BLaER1 treated with 17β-estradiol and CSF1 and Interleukin-3, amounts not matched to agents 10 nM and 100 nM (cell line): ENCODE data around the gene PARP14.

Experiments
- H3K27ac ChIP-seq, 11 experiments: shearing (Covaris generic); formaldehyde crosslinking; 2 replicates each; pipeline ENCODE4 v1.8.1; 2022
- H3K27me3 ChIP-seq, 11 experiments: shearing (Covaris generic); formaldehyde crosslinking; 2 replicates each; pipeline ENCODE4 v1.8.1; 2022
- H3K36me3 ChIP-seq, 11 experiments: shearing (Covaris generic); formaldehyde crosslinking; 2 replicates each; pipeline ENCODE4 v1.8.1; 2022
- H3K4me1 ChIP-seq, 10 experiments: shearing (Covaris generic); formaldehyde crosslinking; 2 replicates each; pipeline ENCODE4 v1.8.1; 2022
- H3K4me2 ChIP-seq, 11 experiments: shearing (Covaris generic); formaldehyde crosslinking; 2 replicates each; pipeline ENCODE4 v1.8.1; 2022
- H3K4me3 ChIP-seq, 10 experiments: shearing (Covaris generic); formaldehyde crosslinking; 2 replicates each; pipeline ENCODE4 v1.8.1; 2022
- H3K9ac ChIP-seq, 11 experiments: shearing (Covaris generic); formaldehyde crosslinking; 2 replicates each; pipeline ENCODE4 v1.8.1; 2022
- H3K9me3 ChIP-seq, 11 experiments: shearing (Covaris generic); formaldehyde crosslinking; replicated peaks in 1 of 11; 2 replicates each; pipeline ENCODE4 v1.8.1; 2022
- H4K20me1 ChIP-seq, 11 experiments: shearing (Covaris generic); formaldehyde crosslinking; 2 replicates each; pipeline ENCODE4 v1.8.1; 2022
- Cebpa-rat ChIP-seq, 11 experiments: shearing (Covaris generic); IDR thresholded peaks; 2 replicates each; pipeline ENCODE4 v1.8.1; 2022

Gene PARP14

GRCh38 chr3:122687298-122687697, 6.7 kb downstream of the PARP14 start:
- H3K36me3 ChIP-seq, result peaks cover 0 to 42% (median 4%) of the 10 kb centered on the region in 11 experiments; a peak in 19 of 22 replicates
- H4K20me1 ChIP-seq, result peaks cover 0 to 35% (median 18%) of the 10 kb centered on the region in 11 experiments; a peak in 8 of 22 replicates
- no peaks in the 10 kb centered on the region for H3K9me3 ChIP-seq
- H3K27me3 ChIP-seq, result no peaks in the 10 kb centered on the region
- H3K4me1 ChIP-seq, result peaks cover 11 to 23% (median 15%) of the 10 kb centered on the region in 10 experiments
- no peak overlapping the region for H3K4me3 ChIP-seq
- H3K9ac ChIP-seq, result no peak overlapping the region
- H3K4me2 ChIP-seq, result peak overlapping the region in 3 of 11 experiments; percentile 23 to 81 (median 68); a peak in 5 of 22 replicates
- no peak for TF ChIP-seq Cebpa-rat (IDR thresholded peaks at IDR 0.05)
- H3K27ac ChIP-seq, result 0 out of 22 replicates have a peak overlapping the region, but pooled peaks of 1 of the 11 experiments have one; percentile 21

- Histone ChIP-seq H3K9ac (no peak overlapping the region), H3K4me1 (peaks cover 0 to 6% (median under 1%) of the 10 kb centered on the region in 10 experiments; a peak in 10 of 20 replicates), H3K9me3 (no peaks in the 10 kb centered on the region), H3K27ac (peak overlapping the region in 1 of 11 experiments; percentile 13; a peak in 2 of 22 replicates), H4K20me1 (peaks cover 0 to 24% (median 5%) of the 10 kb centered on the region in 11 experiments; a peak in 8 of 22 replicates), H3K4me3 (no peak overlapping the region), H3K27me3 (no peaks in the 10 kb centered on the region), H3K4me2 (no peak overlapping the region; a peak in 1 of 22 replicates), H3K36me3 (peaks cover 0 to 53% (median 21%) of the 10 kb centered on the region in 11 experiments; a peak in 19 of 22 replicates)
- TF ChIP-seq Cebpa-rat (IDR thresholded peaks at IDR 0.05), result no peak
Observed at GRCh38 chr3:122688996-122689395, 8.4 kb downstream of the PARP14 start.

- Histone ChIP-seq H4K20me1 (peaks cover 0 to 19% (median 2%) of the 10 kb centered on the region in 11 experiments; a peak in 5 of 22 replicates), H3K9ac (no peak overlapping the region), H3K27ac (no peak overlapping the region), H3K9me3 (no peaks in the 10 kb centered on the region), H3K4me2 (no peak overlapping the region; a peak in 1 of 22 replicates), H3K4me3 (no peak overlapping the region), H3K27me3 (no peaks in the 10 kb centered on the region), H3K4me1 (peaks cover 0 to 12% (median 2%) of the 10 kb centered on the region in 10 experiments; a peak in 15 of 20 replicates), H3K36me3 (peaks cover 0 to 56% (median 27%) of the 10 kb centered on the region in 11 experiments; a peak in 19 of 22 replicates)
- no peak for TF ChIP-seq Cebpa-rat (IDR thresholded peaks at IDR 0.05)
Observed at GRCh38 chr3:122689587-122689986, 8.9 kb downstream of the PARP14 start.

GRCh38 chr3:122690096-122690495, 9.5 kb downstream of the PARP14 start:
- H3K4me1 ChIP-seq, result peaks cover 0 to 16% (median 6%) of the 10 kb centered on the region in 10 experiments; a peak in 15 of 20 replicates
- H4K20me1 ChIP-seq, result peaks cover 0 to 14% (median 0%) of the 10 kb centered on the region in 11 experiments; a peak in 4 of 22 replicates
- TF ChIP-seq Cebpa-rat (IDR thresholded peaks at IDR 0.05), result no peak
- no peak overlapping the region for H3K4me2 ChIP-seq
- H3K9me3 ChIP-seq, result no peaks in the 10 kb centered on the region
- H3K27me3 ChIP-seq, result no peaks in the 10 kb centered on the region
- H3K4me3 ChIP-seq, result no peak overlapping the region
- H3K36me3 ChIP-seq, result peaks cover 0 to 61% (median 32%) of the 10 kb centered on the region in 11 experiments; a peak in 19 of 22 replicates
- no peak overlapping the region for H3K9ac ChIP-seq
- no peak overlapping the region for H3K27ac ChIP-seq

DNA sequence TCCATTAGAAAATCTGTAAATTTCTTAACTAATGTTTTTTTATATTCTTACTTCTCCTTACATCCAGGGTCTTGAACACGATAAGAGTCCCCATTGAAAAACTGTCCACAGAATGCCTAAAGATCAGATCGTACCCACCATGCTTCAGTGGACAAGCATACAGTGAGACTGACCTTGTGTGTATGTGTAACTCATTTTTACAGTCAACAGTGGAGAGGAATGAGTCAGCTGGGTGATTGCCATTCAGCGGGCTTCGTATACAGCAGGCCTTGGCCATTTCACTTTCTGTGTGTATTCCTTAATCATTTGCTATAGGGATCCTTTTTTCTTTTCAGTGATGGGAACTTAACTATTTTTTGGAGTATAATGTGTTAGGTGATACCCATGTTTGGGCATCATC, 10.6 kb downstream of the PARP14 start:
- H3K36me3 ChIP-seq, result peaks cover 0 to 72% (median 43%) of the 10 kb centered on the region in 11 experiments; a peak in 19 of 22 replicates
- no peak for TF ChIP-seq Cebpa-rat (IDR thresholded peaks at IDR 0.05)
- no peak overlapping the region for H3K27ac ChIP-seq

GRCh38 chr3:122692674-122693073, 12.0 kb downstream of the PARP14 start:
- Histone ChIP-seq H3K4me3 (no peak overlapping the region), H3K9me3 (no peaks in the 10 kb centered on the region), H3K36me3 (peaks cover 0 to 87% (median 57%) of the 10 kb centered on the region in 11 experiments; a peak in 20 of 22 replicates), H3K4me2 (no peak overlapping the region), H3K4me1 (peaks cover 0 to 13% (median 7%) of the 10 kb centered on the region in 10 experiments; a peak in 12 of 20 replicates), H3K9ac (no peak overlapping the region), H3K27me3 (no peaks in the 10 kb centered on the region), H4K20me1 (peaks cover 0 to 26% (median 0%) of the 10 kb centered on the region in 11 experiments; a peak in 4 of 22 replicates), H3K27ac (no peak overlapping the region)
- TF ChIP-seq Cebpa-rat (IDR thresholded peaks at IDR 0.05), result no peak

More for the DNA sequence above, 10.6 kb downstream of the PARP14 start:
- H3K9me3 ChIP-seq, result no peaks in the 10 kb centered on the region
- no peak overlapping the region for H3K4me2 ChIP-seq
- H3K27me3 ChIP-seq, result no peaks in the 10 kb centered on the region
- peaks cover 0 to 14% (median 0%) of the 10 kb centered on the region in 11 experiments; a peak in 5 of 22 replicates for H4K20me1 ChIP-seq
- peaks cover 0 to 16% (median 7%) of the 10 kb centered on the region in 10 experiments; a peak in 15 of 20 replicates for H3K4me1 ChIP-seq
- H3K9ac ChIP-seq, result no peak overlapping the region
- no peak overlapping the region for H3K4me3 ChIP-seq

GRCh38 chr3:122694966-122695365, 14.3 kb downstream of the PARP14 start:
- no peak overlapping the region for H3K9ac ChIP-seq
- TF ChIP-seq Cebpa-rat (IDR thresholded peaks at IDR 0.05), result no peak
- no peaks in the 10 kb centered on the region for H3K9me3 ChIP-seq
- peaks cover 0 to 38% (median 0%) of the 10 kb centered on the region in 11 experiments; a peak in 5 of 22 replicates for H4K20me1 ChIP-seq
- H3K4me2 ChIP-seq, result peak overlapping the region in 5 of 11 experiments; percentile 20 to 51 (median 28); a peak in 7 of 22 replicates
- H3K36me3 ChIP-seq, result peaks cover 0 to 100% (median 80%) of the 10 kb centered on the region in 11 experiments; a peak in 20 of 22 replicates
- peaks cover 0 to 13% (median 8%) of the 10 kb centered on the region in 10 experiments; a peak in 10 of 20 replicates for H3K4me1 ChIP-seq
- H3K4me3 ChIP-seq, result no peak overlapping the region
- no peaks in the 10 kb centered on the region for H3K27me3 ChIP-seq
- no peak overlapping the region for H3K27ac ChIP-seq

GRCh38 chr3:122695927-122696561, 15.4 kb downstream of the PARP14 start:
- H3K9ac ChIP-seq, result no peak overlapping the region
- H3K9me3 ChIP-seq, result no peaks in the 10 kb centered on the region
- no peak for TF ChIP-seq Cebpa-rat (IDR thresholded peaks at IDR 0.05)
- peaks cover 0 to 100% (median 91%) of the 10 kb centered on the region in 11 experiments; a peak in 20 of 22 replicates for H3K36me3 ChIP-seq
- no peak overlapping the region for H3K4me3 ChIP-seq
- no peak overlapping the region for H3K27ac ChIP-seq
- H3K4me2 ChIP-seq, result no peak overlapping the region
- H3K27me3 ChIP-seq, result no peaks in the 10 kb centered on the region
- H3K4me1 ChIP-seq, result peaks cover 0 to 13% (median 8%) of the 10 kb centered on the region in 10 experiments; a peak in 10 of 20 replicates
- H4K20me1 ChIP-seq, result peaks cover 0 to 37% (median 3%) of the 10 kb centered on the region in 11 experiments; a peak in 5 of 22 replicates
